Chondrocyte (in vitro differentiated cells): ENCODE results near the gene SLC25A44. TPM values are rescaled to one million over a fixed set of nuclear protein-coding genes. Genes with fewer than 3 reads are reported as not detected.

Experiments used
- DNase-seq: peaks from one replicate; pipeline ENCODE4 v3.0.0; 2021; ENCODE audit warnings: mixed read lengths, low spot score
- H3K27ac Mint-ChIP-seq: one replicate; pipeline ENCODE4 v1.8.0; 2021; ENCODE audit warnings: mild to moderate bottlenecking, moderate library complexity, mixed read lengths; ENCODE audit not compliant: unreplicated experiment
- H3K27me3 Mint-ChIP-seq: 2 replicates; pipeline ENCODE4 v1.8.0; 2021; ENCODE audit warnings: low read depth, mixed read lengths
- H3K36me3 Mint-ChIP-seq: 2 replicates; pipeline ENCODE4 v1.8.0; 2021; ENCODE audit warnings: low read depth, mixed read lengths
- H3K4me1 Mint-ChIP-seq: 2 replicates; pipeline ENCODE4 v1.8.0; 2021; ENCODE audit warnings: low read depth, mild to moderate bottlenecking, mixed read lengths
- H3K4me3 Mint-ChIP-seq: one replicate; pipeline ENCODE4 v1.8.0; 2021; ENCODE audit warnings: mild to moderate bottlenecking, moderate library complexity, mixed read lengths; ENCODE audit not compliant: unreplicated experiment
- H3K9me3 Mint-ChIP-seq: 2 replicates; pipeline ENCODE4 v1.8.0; 2021; ENCODE audit warnings: low read depth, mixed read lengths
- CTCF ChIP-seq: fragments of 200-600 bp; sonication (generic); IDR thresholded peaks from 2 replicates; pipeline ENCODE4 v1.5.0; 2021; ENCODE audit warnings: antibody characterized with exemption, mild to moderate bottlenecking, moderate library complexity
- total RNA-seq: library from RNA; stranded (reverse); gene quantifications from 3 replicates; pipeline ENCODE4 v1.2.1, GENCODE V29; 2021

SLC25A44 gene
- total RNA-seq, 1 donor from 2014 or later, result 13.4 TPM

GRCh38 chr1:156229809-156230472 lies 36.0 kb downstream of the SLC25A44 start:
- no peak for DNase-seq
- no peak for TF ChIP-seq CTCF
- no peaks in the 10 kb centered on the region for H3K9me3 Mint-ChIP-seq
- no peaks in the 10 kb centered on the region for H3K27me3 Mint-ChIP-seq
- H3K27ac Mint-ChIP-seq, result no peak overlapping the region
- peaks cover 7% of the 10 kb centered on the region for H3K36me3 Mint-ChIP-seq
- peaks cover 11% of the 10 kb centered on the region for H3K4me1 Mint-ChIP-seq
- H3K4me3 Mint-ChIP-seq, result no peak overlapping the region

GRCh38 chr1:156230473-156230837 lies 36.6 kb downstream of the SLC25A44 start:
- Mint-ChIP-seq H3K27ac (no peak overlapping the region), H3K36me3 (peaks cover 7% of the 10 kb centered on the region), H3K4me3 (no peak overlapping the region), H3K4me1 (peaks cover 8% of the 10 kb centered on the region), H3K27me3 (no peaks in the 10 kb centered on the region), H3K9me3 (no peaks in the 10 kb centered on the region)
- no peak for DNase-seq
- TF ChIP-seq CTCF, result no peak

- H3K9me3 Mint-ChIP-seq, result no peaks in the 10 kb centered on the region
- TF ChIP-seq CTCF, result no peak
- DNase-seq, result no peak
- no peaks in the 10 kb centered on the region for H3K27me3 Mint-ChIP-seq
- no peak overlapping the region for H3K4me3 Mint-ChIP-seq
- no peak overlapping the region for H3K27ac Mint-ChIP-seq
- peaks cover 18% of the 10 kb centered on the region for H3K36me3 Mint-ChIP-seq
- peaks cover 7% of the 10 kb centered on the region for H3K4me1 Mint-ChIP-seq
Measured at GRCh38 chr1:156232201-156232894, 38.4 kb downstream of the SLC25A44 start.

GRCh38 chr1:156233426-156234127 lies 39.7 kb downstream of the SLC25A44 start:
- Mint-ChIP-seq H3K27me3 (no peaks in the 10 kb centered on the region), H3K4me3 (no peak overlapping the region), H3K9me3 (no peaks in the 10 kb centered on the region), H3K4me1 (peaks cover 7% of the 10 kb centered on the region), H3K36me3 (peaks cover 15% of the 10 kb centered on the region), H3K27ac (peak overlapping the region; percentile 97)
- TF ChIP-seq CTCF, result no peak
- no peak for DNase-seq

GRCh38 chr1:156236164-156236563 lies 42.3 kb downstream of the SLC25A44 start:
- Mint-ChIP-seq H3K27me3 (no peaks in the 10 kb centered on the region), H3K27ac (no peak overlapping the region), H3K4me1 (peaks cover 10% of the 10 kb centered on the region), H3K36me3 (peaks cover 19% of the 10 kb centered on the region), H3K4me3 (no peak overlapping the region), H3K9me3 (no peaks in the 10 kb centered on the region)
- no peak for DNase-seq
- no peak for TF ChIP-seq CTCF
